H9 (cell line): Measurements from ENCODE around the gene TRAT1. TPM values are rescaled to one million over a fixed set of nuclear protein-coding genes. Genes with fewer than 3 reads are reported as not detected.
A peak's percentile ranks its signal among the peaks of the same experiment; 100 is the strongest.

Source experiments
- DNase-seq: peaks from one replicate; pipeline ENCODE4 v3.0.0-alpha.2; 2017
- H2AFZ ChIP-seq: one replicate; pipeline ENCODE4 v1.6.1; 2013; ENCODE audit warnings: mild to moderate bottlenecking, low read length, control low read depth, moderate library complexity
- H2AK5ac ChIP-seq: 2 replicates; pipeline ENCODE4 v1.6.1; 2013; ENCODE audit warnings: low read length, control low read depth, mixed read lengths; ENCODE audit not compliant: insufficient read length
- H2BK120ac ChIP-seq: one replicate; pipeline ENCODE4 v1.6.1; 2013; ENCODE audit warnings: low read depth, mild to moderate bottlenecking, low read length, control low read depth, inconsistent platforms; ENCODE audit not compliant: poor library complexity, severe bottlenecking
- H2BK12ac ChIP-seq: 2 replicates; pipeline ENCODE4 v1.6.1; 2013; ENCODE audit warnings: low read length, control low read depth, mixed read lengths, low read depth; ENCODE audit not compliant: insufficient read length
- H2BK15ac ChIP-seq: 2 replicates; pipeline ENCODE4 v1.6.1; 2013; ENCODE audit warnings: low read depth, low read length, control low read depth
- H2BK20ac ChIP-seq: one replicate; pipeline ENCODE4 v1.6.1; 2013; ENCODE audit warnings: low read depth, mild to moderate bottlenecking, low read length, control low read depth, inconsistent platforms; ENCODE audit not compliant: poor library complexity, severe bottlenecking
- H2BK5ac ChIP-seq: 2 replicates; pipeline ENCODE4 v1.6.1; 2013; ENCODE audit warnings: low read length, control low read depth, mixed read lengths; ENCODE audit not compliant: insufficient read length
- H3K14ac ChIP-seq: 2 replicates; pipeline ENCODE4 v1.6.1; 2013; ENCODE audit warnings: low read length, control low read depth; ENCODE audit not compliant: insufficient read depth
- H3K18ac ChIP-seq: 2 replicates; pipeline ENCODE4 v1.6.1; 2013; ENCODE audit warnings: low read depth, mild to moderate bottlenecking, mixed read lengths, low read length, control low read depth; ENCODE audit not compliant: insufficient read length
- H3K23ac ChIP-seq: 2 replicates; pipeline ENCODE4 v1.6.1; 2013; ENCODE audit warnings: low read length, control low read depth, mixed read lengths, low read depth; ENCODE audit not compliant: insufficient read length
- H3K23me2 ChIP-seq: 2 replicates; pipeline ENCODE4 v1.6.1; 2013; ENCODE audit warnings: low read depth, mild to moderate bottlenecking, mixed read lengths, low read length, control low read depth; ENCODE audit not compliant: insufficient read length, poor library complexity, severe bottlenecking
- H3K27ac ChIP-seq: 2 replicates; pipeline ENCODE4 v1.5.1; 2013; ENCODE audit warnings: low read length, control low read depth, mixed read lengths, low read depth; ENCODE audit not compliant: insufficient read length
- H3K27me3 ChIP-seq: 2 replicates; pipeline ENCODE4 v1.6.1; 2013; ENCODE audit warnings: low read length, control low read depth, inconsistent platforms; ENCODE audit not compliant: insufficient read depth
- H3K4ac ChIP-seq: 2 replicates; pipeline ENCODE4 v1.6.1; 2013; ENCODE audit warnings: low read depth, mild to moderate bottlenecking, control low read depth, inconsistent platforms, low read length, moderate library complexity
- H3K4me1 ChIP-seq: 2 replicates; pipeline ENCODE4 v1.6.1; 2013; ENCODE audit warnings: low read length, control low read depth, inconsistent platforms; ENCODE audit not compliant: insufficient read depth
- H3K4me2 ChIP-seq: 2 replicates; pipeline ENCODE4 v1.6.1; 2013; ENCODE audit warnings: low read length, control low read depth, mixed read lengths; ENCODE audit not compliant: insufficient read length, insufficient read depth
- H3K56ac ChIP-seq: 2 replicates; pipeline ENCODE4 v1.6.1; 2013; ENCODE audit warnings: low read depth, mild to moderate bottlenecking, mixed read lengths, low read length, control low read depth; ENCODE audit not compliant: insufficient read length
- H3K79me1 ChIP-seq: 2 replicates; pipeline ENCODE4 v1.6.1; 2013; ENCODE audit warnings: low read depth, mild to moderate bottlenecking, moderate library complexity, low read length, control low read depth, inconsistent platforms; ENCODE audit not compliant: insufficient read depth, poor library complexity, severe bottlenecking
- H3K79me2 ChIP-seq: 2 replicates; pipeline ENCODE4 v1.6.1; 2013; ENCODE audit warnings: low read length, control low read depth, inconsistent platforms; ENCODE audit not compliant: insufficient read depth
- H3K9ac ChIP-seq: 2 replicates; pipeline ENCODE4 v1.6.1; 2013; ENCODE audit warnings: low read length, control low read depth, mixed read lengths; ENCODE audit not compliant: insufficient read length; ENCODE audit errors: extremely low read depth
- H3K9me3 ChIP-seq: one replicate; pipeline ENCODE4 v1.6.1; 2013; ENCODE audit warnings: low read depth, low read length, inconsistent platforms; ENCODE audit not compliant: control insufficient read depth
- H3T11ph ChIP-seq: one replicate; pipeline ENCODE4 v1.6.1; 2013; ENCODE audit warnings: mild to moderate bottlenecking, low read length, control low read depth, inconsistent platforms
- H4K20me1 ChIP-seq: one replicate; pipeline ENCODE4 v1.6.1; 2013; ENCODE audit not compliant: control insufficient read depth, insufficient read length, insufficient read depth
- H4K5ac ChIP-seq: 2 replicates; pipeline ENCODE4 v1.6.1; 2013; ENCODE audit warnings: low read depth, mild to moderate bottlenecking, mixed read lengths, low read length, control low read depth; ENCODE audit not compliant: insufficient read length
- H4K8ac ChIP-seq: replicated peaks from 2 replicates; pipeline ENCODE4 v1.6.1; 2013; ENCODE audit warnings: low read length, control low read depth, mixed read lengths, low read depth; ENCODE audit not compliant: insufficient read length
- H4K91ac ChIP-seq: 2 replicates; pipeline ENCODE4 v1.6.1; 2013; ENCODE audit warnings: low read depth, mild to moderate bottlenecking, moderate library complexity, mixed read lengths, low read length, control low read depth; ENCODE audit not compliant: insufficient read length
- H3K27ac Mint-ChIP-seq, 3 experiments: 2 replicates in 2 of 3; 3 replicates in 1 of 3; pipeline ENCODE4 v1.8.0; 2020 to 2021; ENCODE audit warnings: mixed read lengths in 3 of 3, mild to moderate bottlenecking in 1 of 3, moderate library complexity in 1 of 3
- H3K27me3 Mint-ChIP-seq: 2 replicates; pipeline ENCODE4 v1.8.0; 2021; ENCODE audit warnings: low read depth, mild to moderate bottlenecking, moderate library complexity, mixed read lengths
- H3K36me3 Mint-ChIP-seq, 3 experiments: 2 replicates in 2 of 3; 3 replicates in 1 of 3; pipeline ENCODE4 v1.8.0; 2020 to 2021; ENCODE audit warnings: low read depth in 3 of 3, mixed read lengths in 3 of 3; ENCODE audit not compliant: insufficient read depth in 1 of 3
- H3K4me1 Mint-ChIP-seq, 2 experiments: 2 replicates each; pipeline ENCODE4 v1.8.0; 2020; ENCODE audit warnings: mixed read lengths in 2 of 2
- H3K4me3 Mint-ChIP-seq, 2 experiments: 2 replicates in 1 of 2; 3 replicates in 1 of 2; pipeline ENCODE4 v1.8.0; 2020 to 2021; ENCODE audit warnings: mild to moderate bottlenecking in 2 of 2, mixed read lengths in 2 of 2, moderate library complexity in 1 of 2
- H3K9me3 Mint-ChIP-seq, 2 experiments: 2 replicates in 1 of 2; 3 replicates in 1 of 2; pipeline ENCODE4 v1.8.0; 2020; ENCODE audit warnings: mild to moderate bottlenecking in 2 of 2, mixed read lengths in 2 of 2, moderate library complexity in 1 of 2
- WGBS: extraction: QIAGEN DNeasy Blood & Tissue Kit; methylation state at CpG from one replicate; pipeline ENCODE4 v1.1.7; 2013; ENCODE audit warnings: missing lambda C conversion rate, low lambda C conversion rate, mixed read lengths; ENCODE audit not compliant: insufficient read length; ENCODE audit errors: extremely low coverage; 5-methylcytosine and 5-hydroxymethylcytosine counted together
- total RNA-seq: library from RNA; stranded (reverse); gene quantifications from 2 replicates; pipeline ENCODE4 v1.2.1, GENCODE V29; 2021
- TF ChIP-seq, protein P1 (sequence below): fragments of 200-600 bp; sonication (generic); conservative IDR thresholded peaks from 3 replicates; pipeline ENCODE4 v1.8.0; 2021; ENCODE audit warnings: antibody characterized with exemption, mild to moderate bottlenecking

TRAT1 gene
- total RNA-seq, 1 experiment from 2014 or later = not detected

DNA sequence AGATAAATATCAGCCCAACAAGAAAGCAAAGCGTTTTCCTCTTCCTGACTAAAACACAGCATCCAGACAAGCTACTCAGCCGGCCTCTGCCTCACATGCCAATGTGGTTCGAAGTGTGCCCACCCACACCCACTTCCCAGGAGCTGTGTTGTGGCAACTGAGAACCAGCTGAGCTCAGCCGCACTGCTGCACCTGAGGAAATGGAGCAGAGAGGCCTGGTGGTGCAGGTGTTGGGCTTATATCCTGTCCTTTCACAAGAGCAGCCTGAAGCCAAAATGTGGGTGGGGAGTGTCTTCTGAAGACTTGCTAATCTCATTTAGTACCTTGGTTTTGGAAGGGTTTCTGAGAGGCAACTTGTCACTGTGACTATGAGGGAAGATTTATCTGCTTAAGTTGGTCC is 42.4 kb upstream of the TRAT1 start:
- Histone ChIP-seq H2AK5ac (no peak overlapping the region), H3K4ac (no peak overlapping the region), H2AFZ (no peak overlapping the region), H3K27ac (no peak overlapping the region), H3T11ph (no peak overlapping the region), H3K14ac (peak overlapping the region; percentile 56; the same call in 1 of the 2 replicates), H2BK15ac (no peak overlapping the region), H3K4me1 (no peaks in the 10 kb centered on the region), H2BK20ac (no peak overlapping the region), H4K5ac (no peak overlapping the region), H3K79me2 (no peaks in the 10 kb centered on the region), H2BK12ac (no peak overlapping the region), H2BK5ac (no peak overlapping the region), H3K23ac (no peak overlapping the region), H3K4me2 (no peak overlapping the region), H3K9me3 (no peaks in the 10 kb centered on the region), H4K20me1 (no peaks in the 10 kb centered on the region), H3K27me3 (no peaks in the 10 kb centered on the region), H3K56ac (no peak overlapping the region), H4K91ac (no peak overlapping the region), H2BK120ac (no peak overlapping the region), H3K9ac (peak overlapping the region; percentile 23), H4K8ac (no peak overlapping the region), H3K23me2 (no peaks in the 10 kb centered on the region), H3K79me1 (no peaks in the 10 kb centered on the region), H3K18ac (no peak overlapping the region)
- no peak overlapping the region for H3K4me3 Mint-ChIP-seq
- no peak overlapping the region for H3K27ac Mint-ChIP-seq
- TF ChIP-seq, protein P1, sequence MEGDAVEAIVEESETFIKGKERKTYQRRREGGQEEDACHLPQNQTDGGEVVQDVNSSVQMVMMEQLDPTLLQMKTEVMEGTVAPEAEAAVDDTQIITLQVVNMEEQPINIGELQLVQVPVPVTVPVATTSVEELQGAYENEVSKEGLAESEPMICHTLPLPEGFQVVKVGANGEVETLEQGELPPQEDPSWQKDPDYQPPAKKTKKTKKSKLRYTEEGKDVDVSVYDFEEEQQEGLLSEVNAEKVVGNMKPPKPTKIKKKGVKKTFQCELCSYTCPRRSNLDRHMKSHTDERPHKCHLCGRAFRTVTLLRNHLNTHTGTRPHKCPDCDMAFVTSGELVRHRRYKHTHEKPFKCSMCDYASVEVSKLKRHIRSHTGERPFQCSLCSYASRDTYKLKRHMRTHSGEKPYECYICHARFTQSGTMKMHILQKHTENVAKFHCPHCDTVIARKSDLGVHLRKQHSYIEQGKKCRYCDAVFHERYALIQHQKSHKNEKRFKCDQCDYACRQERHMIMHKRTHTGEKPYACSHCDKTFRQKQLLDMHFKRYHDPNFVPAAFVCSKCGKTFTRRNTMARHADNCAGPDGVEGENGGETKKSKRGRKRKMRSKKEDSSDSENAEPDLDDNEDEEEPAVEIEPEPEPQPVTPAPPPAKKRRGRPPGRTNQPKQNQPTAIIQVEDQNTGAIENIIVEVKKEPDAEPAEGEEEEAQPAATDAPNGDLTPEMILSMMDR = no peak
- H3K4me1 Mint-ChIP-seq = no peaks in the 10 kb centered on the region
- no CpG with 5 or more reads among the region's 4 CpGs for WGBS
- H3K36me3 Mint-ChIP-seq = no peaks in the 10 kb centered on the region; a peak in 1 of 7 replicates
- DNase-seq = no peak
- no peaks in the 10 kb centered on the region; a peak in 1 of 5 replicates for H3K9me3 Mint-ChIP-seq
- no peaks in the 10 kb centered on the region for H3K27me3 Mint-ChIP-seq
